Ovary (tissue), 3 donors: ENCODE data around the gene NOD1.

Experiments
- CTCF ChIP-seq, 3 donors: fragments of 450-650 bp in 2 of 3; fragments of 200-600 bp in 1 of 3; IDR thresholded peaks; one replicate each; pipeline versions ENCODE4 v1.5.1 to v1.8.0; 2016 to 2022; ENCODE audit warnings: antibody characterized with exemption in 3 of 3, mild to moderate bottlenecking in 1 of 3
- EP300 ChIP-seq: sonication (generic); formaldehyde crosslinking; IDR thresholded peaks from one replicate; pipeline ENCODE4 v1.6.1; 2017; ENCODE audit warnings: antibody characterized with exemption
- POLR2A ChIP-seq: fragments of 450-650 bp; IDR thresholded peaks from one replicate; pipeline ENCODE4 v1.6.1; 2017; ENCODE audit warnings: antibody characterized with exemption, mild to moderate bottlenecking, moderate library complexity
- donor health status: DM: no; HTN: no; CAD: no.

- no peak for TF ChIP-seq CTCF (IDR thresholded peaks at IDR 0.05)
- TF ChIP-seq POLR2A = no peak
- TF ChIP-seq EP300 = no peak
Observed at GRCh38 chr7:30382607-30383006, 96.0 kb downstream of the NOD1 start.
